Caco-2 (cell line): ENCODE measurements around the gene FBXO30. TPM values are rescaled to one million over a fixed set of nuclear protein-coding genes. Genes with fewer than 3 reads are reported as not detected.

Source experiments
- BruUV-seq: library from RNA; stranded (reverse); fragments of 400-500 nt; replicated peaks from 2 replicates; lab custom pipeline; 2021; lab: Mats Ljungman, UMichigan
- CTCF ChIA-PET: fragments of 300-600 bp; sonication (Branson Sonifier 250); formaldehyde crosslinking; loops from one replicate; lab custom pipeline; 2022; ENCODE audit warnings: antibody characterized with exemption; lab: Charles Lee
- POLR2A ChIA-PET: fragments of 300-600 bp; sonication (Branson Sonifier 250); formaldehyde crosslinking; loops from one replicate; lab custom pipeline; 2022; ENCODE audit warnings: antibody characterized with exemption; lab: Charles Lee
- DNase-seq, 2 experiments: peaks; one replicate each; pipeline versions ENCODE4 v3.0.0 to v3.0.0-alpha.2; 2020 to 2022
- H3K27me3 ChIP-seq: replicated peaks from 2 replicates; pipeline ENCODE4 v1.6.0; 2011; ENCODE audit warnings: low read length; ENCODE audit not compliant: control insufficient read depth, insufficient read depth
- H3K36me3 ChIP-seq: 2 replicates; pipeline ENCODE4 v1.5.1; 2011; ENCODE audit warnings: low read length; ENCODE audit not compliant: control insufficient read depth, insufficient read depth
- H3K4me1 ChIP-seq: fragments of 250-450 bp; sonication (Bioruptor Pico); 2 replicates; pipeline ENCODE4 v1.5.1; 2020; ENCODE audit warnings: mild to moderate bottlenecking
- H3K4me3 ChIP-seq: 2 replicates; pipeline ENCODE4 v1.5.1; 2011; ENCODE audit warnings: low read depth, mild to moderate bottlenecking, control low read depth, low read length
- H3K9me3 ChIP-seq: fragments of 250-450 bp; sonication (Bioruptor Pico); 2 replicates; pipeline ENCODE4 v1.5.1; 2020; ENCODE audit warnings: mild to moderate bottlenecking, moderate library complexity
- H3K27ac Mint-ChIP-seq: one replicate; pipeline ENCODE4 v1.8.0; 2022; ENCODE audit warnings: mixed read lengths; ENCODE audit not compliant: unreplicated experiment
- H3K27me3 Mint-ChIP-seq: one replicate; pipeline ENCODE4 v1.8.0; 2022; ENCODE audit warnings: mixed read lengths; ENCODE audit not compliant: insufficient read depth, unreplicated experiment
- H3K36me3 Mint-ChIP-seq: one replicate; pipeline ENCODE4 v1.8.0; 2022; ENCODE audit warnings: mild to moderate bottlenecking, mixed read lengths; ENCODE audit not compliant: insufficient read depth, unreplicated experiment
- H3K4me1 Mint-ChIP-seq: one replicate; pipeline ENCODE4 v1.8.0; 2022; ENCODE audit warnings: low read depth, mixed read lengths; ENCODE audit not compliant: unreplicated experiment
- H3K4me3 Mint-ChIP-seq: one replicate; pipeline ENCODE4 v1.8.0; 2022; ENCODE audit warnings: mild to moderate bottlenecking, moderate library complexity, mixed read lengths; ENCODE audit not compliant: unreplicated experiment
- H3K9me3 Mint-ChIP-seq: one replicate; pipeline ENCODE4 v1.8.0; 2022; ENCODE audit warnings: mixed read lengths; ENCODE audit not compliant: unreplicated experiment
- intact Hi-C: fragments of 100-400 bp; cut with micrococcal nuclease; formaldehyde crosslinking; loops from one replicate; pipeline ENCODE4 v1.10.0; 2022; ENCODE audit not compliant: unreplicated experiment
- total RNA-seq: library from RNA; stranded (reverse); gene quantifications from 2 replicates; pipeline ENCODE4 v1.2.3, GENCODE V29; 2022
- TF ChIP-seq, protein P1 (sequence below), 2 experiments: fragments of 200-600 bp in 1 of 2; IDR thresholded peaks; 1 replicate in 1 of 2; 2 replicates in 1 of 2; pipeline versions ENCODE4 v1.5.1 to v1.8.0; 2011 to 2022; ENCODE audit warnings: antibody characterized with exemption in 1 of 2, control low read depth in 1 of 2, inconsistent platforms in 1 of 2, low read depth in 1 of 2, low read length in 1 of 2, mild to moderate bottlenecking in 1 of 2, moderate library complexity in 1 of 2; ENCODE audit not compliant: insufficient read depth in 1 of 2, severe bottlenecking in 1 of 2, unreplicated experiment in 1 of 2

Gene FBXO30
- total RNA-seq, 1 experiment from 2014 or later, result 17.1 TPM

DNA sequence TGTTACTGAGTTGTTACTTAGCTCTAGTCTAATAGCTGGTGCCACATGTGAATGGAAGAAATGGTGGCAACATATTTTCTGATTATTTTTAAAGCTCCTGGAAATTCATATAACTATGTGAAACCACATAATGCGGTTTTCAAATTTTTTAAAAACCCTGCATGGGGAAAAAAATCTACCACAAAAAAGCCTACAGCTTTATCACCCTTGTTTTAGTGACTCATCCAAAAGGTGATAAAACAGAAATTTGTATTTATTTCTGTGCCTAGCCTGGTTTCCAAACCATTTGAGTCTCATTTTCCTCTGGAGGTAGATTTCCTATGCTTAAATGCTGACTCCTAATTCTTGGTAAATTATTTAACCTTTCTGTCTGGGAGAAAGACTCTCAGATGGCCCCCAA is 5.4 kb upstream of the FBXO30 start:
- no peaks in the 10 kb centered on the region for H3K27me3 Mint-ChIP-seq
- H3K9me3 Mint-ChIP-seq, result peaks cover 8% of the 10 kb centered on the region
- Histone ChIP-seq H3K4me1 (peaks cover 15% of the 10 kb centered on the region; the same call in 1 of the 2 replicates), H3K4me3 (no peak overlapping the region), H3K27me3 (no peaks in the 10 kb centered on the region), H3K36me3 (no peaks in the 10 kb centered on the region), H3K9me3 (no peaks in the 10 kb centered on the region)
- TF ChIP-seq, protein P1, sequence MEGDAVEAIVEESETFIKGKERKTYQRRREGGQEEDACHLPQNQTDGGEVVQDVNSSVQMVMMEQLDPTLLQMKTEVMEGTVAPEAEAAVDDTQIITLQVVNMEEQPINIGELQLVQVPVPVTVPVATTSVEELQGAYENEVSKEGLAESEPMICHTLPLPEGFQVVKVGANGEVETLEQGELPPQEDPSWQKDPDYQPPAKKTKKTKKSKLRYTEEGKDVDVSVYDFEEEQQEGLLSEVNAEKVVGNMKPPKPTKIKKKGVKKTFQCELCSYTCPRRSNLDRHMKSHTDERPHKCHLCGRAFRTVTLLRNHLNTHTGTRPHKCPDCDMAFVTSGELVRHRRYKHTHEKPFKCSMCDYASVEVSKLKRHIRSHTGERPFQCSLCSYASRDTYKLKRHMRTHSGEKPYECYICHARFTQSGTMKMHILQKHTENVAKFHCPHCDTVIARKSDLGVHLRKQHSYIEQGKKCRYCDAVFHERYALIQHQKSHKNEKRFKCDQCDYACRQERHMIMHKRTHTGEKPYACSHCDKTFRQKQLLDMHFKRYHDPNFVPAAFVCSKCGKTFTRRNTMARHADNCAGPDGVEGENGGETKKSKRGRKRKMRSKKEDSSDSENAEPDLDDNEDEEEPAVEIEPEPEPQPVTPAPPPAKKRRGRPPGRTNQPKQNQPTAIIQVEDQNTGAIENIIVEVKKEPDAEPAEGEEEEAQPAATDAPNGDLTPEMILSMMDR (IDR thresholded peaks at IDR 0.05; ENCODE audit: insufficient read depth in 1 of 2, low read depth in 1 of 2, low read length in 1 of 2, severe bottlenecking in 1 of 2, unreplicated experiment in 1 of 2), result no peak
- H3K27ac Mint-ChIP-seq, result no peak overlapping the region
- intact Hi-C loops, result no loop called here
- ChIA-PET POLR2A (no interaction called here), CTCF (no interaction called here)
- BruUV-seq, result no TSS peak
- no peaks in the 10 kb centered on the region for H3K36me3 Mint-ChIP-seq
- H3K4me3 Mint-ChIP-seq, result no peak overlapping the region
- peaks cover 12% of the 10 kb centered on the region for H3K4me1 Mint-ChIP-seq
- no peak for DNase-seq

DNA sequence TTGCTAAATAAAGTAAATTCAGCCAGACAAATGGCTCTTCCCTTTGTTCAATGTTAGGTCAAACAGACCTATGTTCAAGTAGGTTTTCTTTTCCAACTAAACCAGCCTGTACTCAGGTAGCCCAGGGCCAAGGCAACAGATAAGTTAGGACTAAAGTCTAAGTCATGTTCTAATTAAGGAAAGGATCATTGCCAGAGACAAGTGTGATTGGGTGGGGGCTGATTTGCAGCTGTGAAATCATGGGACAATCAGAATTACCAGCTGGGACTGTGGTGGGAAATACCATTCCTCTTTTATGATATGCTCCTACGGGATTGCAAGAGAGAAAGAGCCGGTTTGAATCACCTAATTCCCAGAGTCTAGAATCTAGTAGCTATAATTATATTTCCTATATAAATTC is 4.2 kb upstream of the FBXO30 start:
- Histone ChIP-seq H3K4me1 (peaks cover 15% of the 10 kb centered on the region; the same call in 1 of the 2 replicates), H3K4me3 (no peak overlapping the region), H3K36me3 (no peaks in the 10 kb centered on the region), H3K9me3 (no peaks in the 10 kb centered on the region), H3K27me3 (no peaks in the 10 kb centered on the region)
- Mint-ChIP-seq H3K9me3 (peaks cover 8% of the 10 kb centered on the region), H3K27me3 (no peaks in the 10 kb centered on the region), H3K4me3 (no peak overlapping the region), H3K4me1 (peaks cover 12% of the 10 kb centered on the region), H3K27ac (no peak overlapping the region), H3K36me3 (peaks cover 10% of the 10 kb centered on the region)
- TF ChIP-seq, protein P1 (IDR thresholded peaks at IDR 0.05; ENCODE audit: insufficient read depth in 1 of 2, low read depth in 1 of 2, low read length in 1 of 2, severe bottlenecking in 1 of 2, unreplicated experiment in 1 of 2), result no peak
- ChIA-PET POLR2A (no interaction called here), CTCF (no interaction called here)
- BruUV-seq, result no TSS peak
- intact Hi-C loops, result no loop called here
- DNase-seq, result no peak

DNA sequence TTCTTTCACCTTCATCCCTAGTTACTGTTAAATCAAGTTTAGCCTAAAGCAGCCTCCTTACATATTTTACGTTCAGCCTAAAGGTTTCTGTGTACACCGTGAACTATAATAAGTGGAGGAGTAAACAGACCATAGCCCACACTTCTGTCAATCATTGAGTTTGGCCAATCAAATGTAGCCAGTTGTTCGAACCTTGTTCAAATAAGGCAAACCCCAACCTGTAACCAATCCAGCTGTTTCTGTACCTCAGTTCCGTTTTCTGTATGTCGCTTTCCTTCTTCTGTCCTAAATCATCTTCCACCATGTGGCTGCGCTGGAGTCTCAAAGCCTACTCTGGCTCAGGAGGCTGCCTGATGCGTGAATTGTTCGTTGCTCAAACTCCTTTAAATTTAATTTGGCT is 1.8 kb upstream of the FBXO30 start:
- no peak for DNase-seq
- TF ChIP-seq, protein P1 (IDR thresholded peaks at IDR 0.05; ENCODE audit: insufficient read depth in 1 of 2, low read depth in 1 of 2, low read length in 1 of 2, severe bottlenecking in 1 of 2, unreplicated experiment in 1 of 2), result no peak
- Mint-ChIP-seq H3K9me3 (peaks cover 8% of the 10 kb centered on the region), H3K27me3 (no peaks in the 10 kb centered on the region), H3K4me1 (peaks cover 17% of the 10 kb centered on the region), H3K36me3 (peaks cover 14% of the 10 kb centered on the region), H3K27ac (peak overlapping the region; percentile 33), H3K4me3 (peak overlapping the region; percentile 82)
- no TSS peak for BruUV-seq
- Histone ChIP-seq H3K4me1 (peaks cover 15% of the 10 kb centered on the region), H3K4me3 (no peak overlapping the region; the same call in 1 of the 2 replicates), H3K9me3 (no peaks in the 10 kb centered on the region), H3K36me3 (no peaks in the 10 kb centered on the region), H3K27me3 (no peaks in the 10 kb centered on the region)
- intact Hi-C loops, result no loop called here
- ChIA-PET POLR2A (interaction anchor here (2.0 to 2.2 kb wide), 2 partner anchors 61 to 82 kb away, joined by 16 to 17 read pairs; partner anchors contain the start of gene EPM2A), CTCF (interaction anchor here (1.9 kb wide), 1 partner anchor 72 kb away, joined by 7 read pairs; no protein-coding TSS in a partner anchor)
